ACC112 (cell line): Measurements from ENCODE around the gene GRIK4.
"Not testable (repeated sequence)": the region's sequence is repeated elsewhere in the genome, so short reads cannot be mapped to it uniquely, and the experiment has no call there.

Experiments
- H2AFZ ChIP-seq: fragments of 200-600 bp; sonication (generic); one replicate; pipeline ENCODE4 v1.6.0; 2017; ENCODE audit warnings: antibody characterized with exemption, low read length; ENCODE audit not compliant: unreplicated experiment
- H3K27ac ChIP-seq: fragments of 200-600 bp; sonication (generic); 2 replicates; pipeline ENCODE4 v1.5.1; 2014; ENCODE audit warnings: low read depth, mild to moderate bottlenecking, antibody characterized with exemption, low read length, moderate library complexity
- H3K27me3 ChIP-seq: fragments of 200-600 bp; sonication (generic); 2 replicates; pipeline ENCODE4 v1.6.1; 2014; ENCODE audit warnings: mild to moderate bottlenecking, antibody characterized with exemption, low read length, moderate library complexity, mixed read lengths; ENCODE audit not compliant: insufficient read depth
- H3K36me3 ChIP-seq: fragments of 200-600 bp; sonication (generic); 2 replicates; pipeline ENCODE4 v1.6.1; 2016; ENCODE audit warnings: mild to moderate bottlenecking, antibody characterized with exemption, low read length, moderate library complexity, mixed read lengths; ENCODE audit not compliant: insufficient read depth
- H3K4me1 ChIP-seq: fragments of 200-600 bp; sonication (generic); one replicate; pipeline ENCODE4 v1.6.1; 2016; ENCODE audit warnings: low read length, mixed read lengths; ENCODE audit not compliant: insufficient read depth, unreplicated experiment, control insufficient read depth
- H3K4me3 ChIP-seq: fragments of 200-600 bp; sonication (generic); 2 replicates; pipeline ENCODE4 v1.5.1; 2014; ENCODE audit warnings: mild to moderate bottlenecking, low read depth, low read length
- H3K79me2 ChIP-seq: fragments of 200-600 bp; sonication (generic); one replicate; pipeline ENCODE4 v1.6.0; 2016; ENCODE audit warnings: low read length; ENCODE audit not compliant: control insufficient read depth, unreplicated experiment, insufficient read depth

The GRIK4 gene

DNA sequence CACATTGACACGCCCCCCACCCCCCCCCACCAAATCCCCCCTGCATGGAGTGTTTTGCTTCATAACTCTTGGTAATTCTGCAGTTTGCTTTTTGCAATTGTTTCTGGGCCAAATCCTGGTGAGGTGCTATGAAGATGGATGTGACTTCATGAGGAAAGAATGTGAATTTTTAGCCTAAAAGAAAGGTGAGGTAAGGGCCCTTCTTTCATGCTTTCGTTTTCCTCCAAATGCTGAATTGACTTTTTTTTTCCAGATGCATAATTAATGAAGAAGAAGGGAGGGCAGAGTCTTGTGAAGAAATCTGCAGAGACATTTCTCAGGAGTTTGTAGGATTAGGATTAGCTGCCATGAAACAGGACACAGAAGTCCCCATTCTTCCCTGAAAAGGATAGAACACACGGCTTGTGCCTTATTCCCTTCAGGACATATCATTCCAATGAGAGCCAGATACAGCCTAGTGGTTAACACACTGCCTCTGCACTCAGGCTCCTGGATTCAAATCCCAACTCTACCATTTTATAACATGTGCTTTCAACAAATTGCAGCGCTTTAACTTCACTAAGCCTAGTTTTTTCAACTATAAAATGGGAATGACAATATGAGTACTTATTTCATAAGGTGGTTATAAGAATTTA is 492.8 kb downstream of the GRIK4 start:
- Histone ChIP-seq H3K36me3 (no peaks in the 10 kb centered on the region), H3K27ac (no peak overlapping the region), H3K4me3 (no peak overlapping the region), H2AFZ (no peak overlapping the region), H3K4me1 (no peaks in the 10 kb centered on the region), H3K79me2 (no peaks in the 10 kb centered on the region), H3K27me3 (peaks cover 59% of the 10 kb centered on the region)

DNA sequence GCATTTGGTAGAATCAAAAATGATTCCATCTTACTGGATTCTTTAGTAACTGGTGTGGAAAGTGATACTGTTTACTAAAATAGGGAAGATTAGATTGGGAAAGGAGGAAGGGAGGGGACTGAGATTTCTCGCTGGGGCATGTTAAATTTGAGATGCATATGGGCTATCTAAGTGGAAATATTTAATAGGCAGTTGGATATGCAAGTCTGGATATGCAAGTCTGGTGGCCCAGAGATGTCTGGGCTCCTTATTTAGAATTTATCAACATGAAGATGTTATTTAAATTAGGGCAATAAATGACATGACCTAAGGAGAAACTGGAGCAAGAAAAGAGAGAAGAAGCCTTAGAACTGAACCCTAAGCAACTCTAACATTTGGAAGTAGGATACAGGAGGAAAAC is 495.4 kb downstream of the GRIK4 start:
- Histone ChIP-seq H3K79me2 (no peaks in the 10 kb centered on the region), H2AFZ (no peak overlapping the region), H3K4me3 (no peak overlapping the region), H3K27me3 (peaks cover 48% of the 10 kb centered on the region), H3K27ac (no peak overlapping the region), H3K4me1 (no peaks in the 10 kb centered on the region), H3K36me3 (no peaks in the 10 kb centered on the region)

DNA sequence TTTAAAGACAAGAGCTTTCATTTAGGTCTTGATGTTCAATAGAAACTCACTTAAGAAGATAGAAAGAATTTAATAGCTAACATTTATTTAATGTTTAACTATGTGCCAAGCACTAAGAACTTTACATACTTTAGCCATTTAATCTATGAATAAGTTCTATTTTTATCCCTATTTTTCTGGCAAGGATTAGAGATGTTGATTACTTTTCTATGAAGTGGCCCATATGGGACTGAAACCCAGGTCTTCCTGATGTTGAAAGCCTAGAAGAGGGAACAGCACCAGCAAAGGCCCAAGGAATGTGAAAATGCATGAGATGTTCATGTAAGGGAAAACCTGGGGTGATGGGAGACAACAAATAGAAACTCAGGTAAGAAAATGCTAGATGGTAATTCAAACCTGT is 497.0 kb downstream of the GRIK4 start:
- H3K27ac ChIP-seq = no peak overlapping the region
- no peaks in the 10 kb centered on the region for H3K36me3 ChIP-seq
- peaks cover 42% of the 10 kb centered on the region; the same call in 1 of the 2 replicates for H3K27me3 ChIP-seq
- H2AFZ ChIP-seq = no peak overlapping the region
- no peak overlapping the region for H3K4me3 ChIP-seq
- no peaks in the 10 kb centered on the region for H3K4me1 ChIP-seq
- no peaks in the 10 kb centered on the region for H3K79me2 ChIP-seq

DNA sequence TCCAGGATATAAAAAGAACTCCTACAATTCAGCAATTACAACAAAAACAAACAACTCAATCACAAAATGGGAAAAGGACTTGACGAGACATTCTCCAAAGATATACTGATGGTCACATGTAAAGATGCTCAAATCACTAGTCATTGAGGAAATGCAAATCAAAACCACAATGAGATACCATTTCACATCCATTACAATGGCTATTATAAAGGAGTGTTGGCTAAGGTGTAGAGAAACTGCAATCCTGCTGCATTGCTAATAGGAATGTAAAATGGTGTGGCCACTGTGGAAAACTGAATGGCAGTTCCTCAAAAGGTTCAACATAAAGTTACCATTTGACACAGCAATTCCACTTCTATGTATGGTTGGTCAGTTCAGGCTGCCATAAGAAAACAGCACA is 500.5 kb downstream of the GRIK4 start:
- no peak overlapping the region for H2AFZ ChIP-seq
- no peak overlapping the region for H3K4me3 ChIP-seq
- no peak overlapping the region for H3K27ac ChIP-seq
- peaks cover 39% of the 10 kb centered on the region for H3K27me3 ChIP-seq
- H3K79me2 ChIP-seq = no peaks in the 10 kb centered on the region
- H3K36me3 ChIP-seq = no peaks in the 10 kb centered on the region
- H3K4me1 ChIP-seq = no peaks in the 10 kb centered on the region

DNA sequence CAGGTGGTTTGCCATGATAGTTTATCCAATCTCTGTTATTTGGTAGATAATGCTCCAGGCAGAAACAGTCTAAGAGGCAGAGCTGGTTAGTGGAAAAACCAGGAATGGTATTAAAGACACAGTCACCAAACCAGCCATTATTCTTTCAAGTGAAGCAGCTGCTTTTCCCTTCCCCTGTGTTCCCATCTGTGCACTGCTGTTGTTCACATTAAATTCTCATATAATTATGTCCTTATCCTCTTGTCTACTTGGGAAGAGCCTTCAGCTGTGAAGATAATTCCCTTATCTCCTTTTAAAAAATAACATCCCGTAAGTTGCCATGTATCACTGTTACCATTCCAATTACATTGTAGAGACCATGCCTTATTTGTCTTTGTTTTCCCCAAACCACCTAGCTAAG is 507.2 kb downstream of the GRIK4 start:
- no peaks in the 10 kb centered on the region for H3K36me3 ChIP-seq
- peaks cover 31% of the 10 kb centered on the region for H3K27me3 ChIP-seq
- no peaks in the 10 kb centered on the region for H3K79me2 ChIP-seq
- no peak overlapping the region for H2AFZ ChIP-seq
- no peak overlapping the region for H3K27ac ChIP-seq
- no peaks in the 10 kb centered on the region for H3K4me1 ChIP-seq
- H3K4me3 ChIP-seq = no peak overlapping the region

DNA sequence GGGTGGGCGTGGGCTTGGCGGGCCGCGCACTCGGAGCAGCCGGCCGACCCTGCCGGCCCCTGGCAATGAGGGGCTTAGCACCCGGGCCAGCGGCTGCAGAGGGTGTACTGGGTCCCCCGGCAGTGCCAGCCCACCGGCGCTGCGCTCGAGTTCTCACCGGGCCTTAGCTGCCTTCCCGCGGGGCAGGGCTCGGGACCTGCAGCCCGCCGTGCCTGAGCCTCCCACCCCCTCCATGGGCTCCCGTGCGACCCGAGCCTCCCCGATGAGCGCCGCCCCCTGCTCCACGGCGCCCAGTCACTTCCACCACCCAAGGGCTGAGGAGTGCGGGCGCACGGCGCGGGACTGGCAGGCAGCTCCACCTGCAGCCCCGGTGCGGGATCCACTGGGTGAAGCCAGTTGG is 510.2 kb downstream of the GRIK4 start:
- H3K27ac ChIP-seq, H2AFZ ChIP-seq, H3K36me3 ChIP-seq, H3K4me3 ChIP-seq: not testable (repeated sequence)
- Histone ChIP-seq H3K27me3 (peaks cover 27% of the 10 kb centered on the region), H3K4me1 (peaks cover 13% of the 10 kb centered on the region), H3K79me2 (peaks cover 25% of the 10 kb centered on the region)

DNA sequence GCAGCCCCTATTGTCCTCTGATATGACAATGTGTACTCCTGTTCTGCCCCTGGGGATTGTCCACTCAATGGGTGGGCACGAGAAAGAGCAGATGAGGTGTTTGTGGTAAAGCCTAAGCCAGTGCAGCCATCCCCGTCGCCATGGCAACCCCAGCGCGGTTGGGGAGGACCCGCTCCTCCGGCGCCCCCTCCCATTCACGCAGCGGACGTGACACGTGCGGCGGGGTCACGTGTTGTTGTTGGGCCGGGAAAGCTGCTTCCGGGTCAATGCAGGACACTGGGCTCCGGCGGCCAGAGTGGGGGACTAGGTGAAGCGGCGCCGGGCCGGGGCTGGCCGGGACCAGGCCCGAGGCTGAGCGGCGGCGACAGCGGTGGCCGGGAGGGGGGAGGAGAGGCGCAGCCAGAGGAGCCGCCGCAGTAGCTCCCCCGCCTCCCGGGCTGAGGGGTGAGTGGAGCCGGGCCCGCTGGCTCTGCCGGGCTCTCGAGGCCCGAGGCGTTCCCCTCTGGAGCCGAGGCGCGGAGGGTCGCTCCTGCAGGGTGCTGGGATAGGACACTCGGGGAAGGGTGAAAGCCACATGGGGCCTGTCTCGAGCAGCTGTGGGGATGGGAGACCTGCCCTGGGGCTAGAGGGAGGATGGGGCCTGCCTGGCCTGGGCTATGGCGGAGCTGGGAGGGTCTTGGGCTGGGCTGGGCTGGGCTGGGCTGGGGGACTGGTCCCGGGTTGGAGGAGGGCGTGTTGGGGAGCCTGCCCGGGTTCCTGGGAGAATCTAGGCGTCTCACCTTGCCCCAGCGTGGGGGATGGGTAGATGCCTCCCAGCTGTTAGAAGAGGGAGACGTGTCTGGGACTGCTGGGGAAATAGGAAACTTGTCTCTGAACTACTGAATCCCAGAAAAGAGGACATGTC is 512.6 kb downstream of the GRIK4 start, which contains the start of gene TBCEL:
TSS of gene TBCEL (plus strand) at position 255 of the 904 bp plus-strand sequence. CDS start 21,589 bp downstream, outside the sequence.
- H2AFZ ChIP-seq = peak within 1 kb of the TSS; percentile 78
- H3K27me3 ChIP-seq = peaks cover 5% of the 10 kb centered on the region; the same call in 1 of the 2 replicates
- peaks cover 45% of the 10 kb centered on the region for H3K79me2 ChIP-seq
- peak within 1 kb of the TSS; percentile 46; the same call in 1 of the 2 replicates for H3K27ac ChIP-seq
- H3K36me3 ChIP-seq = no peaks in the 10 kb centered on the region
- peak within 1 kb of the TSS; percentile 91 for H3K4me3 ChIP-seq
- H3K4me1 ChIP-seq = peaks cover 13% of the 10 kb centered on the region

DNA sequence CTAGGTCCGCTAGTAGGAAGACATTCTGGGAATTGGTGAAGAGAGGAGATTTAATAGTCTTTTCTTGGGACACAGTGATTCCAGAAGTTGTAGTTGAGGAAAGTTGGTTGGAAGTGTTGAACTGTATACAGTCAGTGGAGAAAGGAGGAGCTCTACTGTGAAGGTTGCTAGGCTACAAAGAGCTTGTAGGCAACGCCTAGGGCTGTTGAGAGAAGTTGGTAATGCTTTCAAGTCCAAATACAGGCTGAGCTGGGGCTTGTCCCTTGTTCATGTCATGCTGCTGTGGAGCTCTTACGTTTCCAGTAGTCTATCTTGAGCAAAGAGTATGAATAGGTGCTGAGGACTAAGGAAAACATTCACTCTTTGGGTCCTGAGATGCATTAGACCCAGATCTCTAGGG is 513.4 kb downstream of the GRIK4 start:
- H3K4me1 ChIP-seq = peaks cover 13% of the 10 kb centered on the region
- peak overlapping the region; percentile 91 for H3K4me3 ChIP-seq
- H2AFZ ChIP-seq = no peak overlapping the region
- H3K36me3 ChIP-seq = no peaks in the 10 kb centered on the region
- H3K79me2 ChIP-seq = peaks cover 45% of the 10 kb centered on the region
- no peaks in the 10 kb centered on the region for H3K27me3 ChIP-seq
- H3K27ac ChIP-seq = peak overlapping the region; percentile 14; the same call in 1 of the 2 replicates

DNA sequence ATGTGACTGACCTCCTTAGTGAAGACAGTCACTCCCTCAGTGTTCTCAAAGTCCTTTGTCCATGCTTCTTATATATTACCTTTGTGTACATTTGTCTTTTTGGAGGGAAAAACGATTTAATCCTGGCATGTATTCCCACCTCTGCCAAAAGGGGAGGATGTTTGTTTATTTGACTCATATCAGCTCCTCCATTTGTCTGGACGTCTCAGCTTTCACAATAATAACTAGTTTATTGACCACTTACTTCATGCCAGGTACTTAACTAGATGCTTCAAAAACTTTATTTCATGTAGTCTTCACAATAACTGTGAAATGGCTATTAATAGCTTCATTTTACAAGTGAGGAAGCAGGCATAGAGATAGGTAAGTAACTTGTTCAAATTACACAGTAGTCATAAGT is 517.6 kb downstream of the GRIK4 start:
- Histone ChIP-seq H3K4me1 (peaks cover 13% of the 10 kb centered on the region), H3K4me3 (no peak overlapping the region), H2AFZ (no peak overlapping the region), H3K79me2 (peaks cover 55% of the 10 kb centered on the region), H3K27ac (no peak overlapping the region), H3K36me3 (no peaks in the 10 kb centered on the region), H3K27me3 (no peaks in the 10 kb centered on the region)

DNA sequence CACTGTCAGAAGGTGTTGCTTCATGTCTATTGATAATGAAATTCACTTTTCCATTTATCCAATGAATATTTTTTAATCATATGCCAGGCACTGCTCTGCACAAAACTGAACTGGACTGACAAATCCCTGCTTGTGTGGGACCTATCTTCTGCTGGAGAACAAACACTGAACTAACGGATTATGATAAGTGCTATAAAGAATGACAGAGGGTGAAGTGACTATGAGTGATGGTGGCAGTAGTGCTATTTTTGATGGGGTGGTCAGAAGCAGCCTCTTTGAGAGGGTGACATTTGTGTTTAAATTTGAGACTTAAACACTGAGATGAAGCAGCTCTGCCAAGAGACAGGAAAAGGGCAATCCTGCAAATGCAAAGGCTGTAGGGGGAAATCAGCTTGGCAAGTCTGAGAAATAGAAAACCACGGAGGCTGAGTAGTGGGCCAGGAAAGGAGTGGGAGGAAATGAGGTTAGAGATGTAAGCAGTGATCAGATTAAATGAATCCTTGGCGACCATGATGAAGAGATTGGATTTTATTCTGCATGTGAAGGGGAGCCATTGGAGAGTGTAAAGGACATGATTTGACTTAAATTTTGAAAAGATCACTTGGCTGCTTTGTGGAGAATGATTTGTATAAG is 518.4 kb downstream of the GRIK4 start:
- no peak overlapping the region for H3K27ac ChIP-seq
- peaks cover 10% of the 10 kb centered on the region for H3K4me1 ChIP-seq
- no peak overlapping the region for H2AFZ ChIP-seq
- no peaks in the 10 kb centered on the region for H3K27me3 ChIP-seq
- no peaks in the 10 kb centered on the region for H3K36me3 ChIP-seq
- peaks cover 49% of the 10 kb centered on the region for H3K79me2 ChIP-seq
- no peak overlapping the region for H3K4me3 ChIP-seq
